ELF-1 (cell line): Measurements from ENCODE around the gene ANO3.
"Not testable (repeated sequence)": the region's sequence is repeated elsewhere in the genome, so short reads cannot be mapped to it uniquely, and the experiment has no call there.

Experiments used
- DNase-seq: peaks from one replicate; pipeline ENCODE4 v3.0.0-alpha.2; 2016; ENCODE audit warnings: low read depth, low spot score

ANO3 gene

GRCh38 chr11:26573896-26574295, 242.0 kb downstream of the ANO3 start:
- no peak for DNase-seq

DNA sequence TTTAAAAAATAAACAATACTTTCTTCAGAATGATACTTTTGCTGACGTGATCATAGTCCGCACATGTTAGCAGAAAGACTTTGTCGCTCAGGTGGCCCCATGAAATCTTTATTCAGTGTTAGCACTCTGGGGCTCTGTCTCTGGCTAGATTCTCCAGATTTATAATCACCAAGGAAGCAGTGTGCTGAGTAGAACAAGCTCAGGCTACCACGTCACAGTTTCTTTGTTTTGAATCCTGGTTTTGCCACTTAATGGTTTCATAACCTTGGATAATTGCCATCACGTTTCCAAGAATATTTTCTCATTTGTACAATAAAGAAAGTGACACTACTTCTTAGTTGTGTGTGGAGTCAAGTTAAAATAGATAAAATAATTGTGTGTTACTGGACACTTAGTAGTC, 244.0 kb downstream of the ANO3 start:
- no peak for DNase-seq

GRCh38 chr11:26578998-26579661, 247.2 kb downstream of the ANO3 start:
- no peak for DNase-seq

DNA sequence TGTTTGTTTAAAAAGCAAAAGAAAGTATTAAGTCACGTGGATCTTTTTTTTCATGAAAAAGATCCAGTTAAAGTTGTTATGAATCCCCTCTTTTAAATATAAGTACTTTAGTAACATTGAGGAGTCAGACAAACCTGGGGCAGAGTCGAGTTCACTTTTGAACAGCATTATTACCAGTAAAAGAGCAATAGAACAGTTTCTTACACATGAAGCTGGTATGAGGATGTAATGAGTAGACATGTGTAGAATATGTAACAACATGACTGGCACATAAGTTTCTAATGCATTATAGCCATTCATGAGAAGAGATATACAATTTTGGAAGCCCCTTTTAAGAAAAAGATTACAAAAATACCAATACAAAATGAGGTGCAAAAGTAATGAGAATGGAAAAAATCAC, 247.8 kb downstream of the ANO3 start:
- no peak for DNase-seq

DNA sequence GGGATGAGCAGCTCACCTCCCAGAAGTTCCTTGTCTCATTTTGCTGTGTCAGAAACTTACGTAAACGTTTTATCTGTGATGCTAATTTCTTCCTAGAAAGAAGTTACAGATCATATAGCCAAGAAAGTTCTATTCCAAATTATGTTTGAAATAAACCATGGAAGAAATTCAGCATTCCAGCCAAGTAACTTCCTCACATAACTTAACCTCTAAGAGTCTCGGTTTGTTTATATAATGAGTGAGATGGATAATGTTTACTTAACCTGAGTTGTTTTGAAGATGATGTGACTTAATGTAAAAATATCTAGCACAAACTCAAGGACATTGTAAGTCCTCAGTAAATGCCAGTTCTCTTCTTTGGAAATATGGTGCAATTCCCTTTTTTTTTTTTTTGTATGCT, 249.0 kb downstream of the ANO3 start:
- no peak for DNase-seq

- no peak for DNase-seq
Measured at GRCh38 chr11:26583550-26583949, 251.6 kb downstream of the ANO3 start.

DNA sequence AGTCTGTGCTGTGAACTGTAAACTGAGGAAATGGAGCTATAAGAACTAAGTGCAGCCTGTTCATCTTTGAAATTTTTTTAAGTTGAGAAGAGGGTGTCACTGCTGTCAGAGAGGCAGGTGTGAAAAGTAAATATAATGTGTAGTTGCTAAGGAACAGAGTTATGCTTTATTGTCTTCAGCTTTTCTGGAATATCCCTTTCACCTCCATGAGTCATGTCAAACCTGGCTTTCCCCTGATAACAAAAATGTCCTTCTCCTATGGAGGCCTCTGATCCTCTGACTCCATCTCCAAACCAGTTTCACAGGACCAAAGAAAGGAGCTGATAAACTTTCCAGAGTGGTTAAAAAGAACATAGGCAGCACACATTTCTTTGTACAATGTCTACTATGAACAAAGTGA, 252.9 kb downstream of the ANO3 start:
- DNase-seq = no peak

DNA sequence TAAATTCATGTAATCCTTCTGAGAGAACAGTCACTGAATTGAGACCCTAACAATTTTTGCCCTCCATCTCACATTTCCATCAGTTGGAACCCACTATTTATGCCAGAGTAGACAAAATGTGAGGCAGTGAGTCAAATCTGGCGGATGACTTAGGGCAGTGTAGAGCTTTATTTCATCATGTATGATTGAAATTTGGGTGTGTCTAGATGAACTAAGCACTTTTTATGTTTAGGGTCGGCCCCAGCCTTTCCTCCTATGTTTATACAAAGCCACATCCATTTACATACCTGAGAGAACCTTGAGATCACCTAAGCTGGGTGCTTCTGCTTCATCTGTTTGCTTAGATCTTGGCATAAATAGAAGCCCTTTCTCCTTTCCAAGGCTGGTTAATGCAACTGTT, 255.1 kb downstream of the ANO3 start:
- DNase-seq = no peak

- DNase-seq = peak; percentile 4
Measured at GRCh38 chr11:26593691-26594090, 261.8 kb downstream of the ANO3 start.

GRCh38 chr11:26595207-26595865, 263.4 kb downstream of the ANO3 start:
- not testable (repeated sequence) for DNase-seq

DNA sequence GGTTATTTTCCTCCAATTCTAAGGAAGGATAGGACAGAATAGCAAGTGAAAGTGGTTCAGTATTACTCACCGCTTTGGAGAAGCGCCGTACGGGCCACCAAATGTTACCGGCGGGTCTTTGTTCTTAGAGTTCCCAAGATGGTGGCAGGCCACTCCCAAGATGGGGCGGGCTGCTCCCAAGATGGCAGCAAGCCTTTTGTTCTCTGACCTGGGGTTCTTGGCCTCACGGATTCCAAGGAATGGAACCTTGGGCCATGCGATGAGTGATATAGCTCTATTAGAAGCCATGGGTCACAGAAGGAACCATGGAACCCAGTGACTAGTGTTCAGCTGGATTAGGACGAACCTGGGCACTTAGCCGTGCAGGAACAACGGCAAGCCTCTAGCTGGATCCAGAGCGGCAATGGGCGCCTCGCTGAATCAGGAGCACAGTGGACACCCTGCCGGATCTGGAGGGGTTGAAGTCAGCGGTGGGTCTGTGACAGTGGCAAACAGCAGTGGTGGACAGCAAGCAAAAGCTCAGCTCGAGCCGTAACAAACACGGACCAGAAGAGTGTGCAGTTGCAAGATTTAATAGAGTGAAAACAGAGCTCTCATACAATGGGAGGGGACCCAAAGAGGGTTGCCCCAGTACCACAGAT, 265.2 kb downstream of the ANO3 start:
- DNase-seq = not testable (repeated sequence)

GRCh38 chr11:26597899-26598298, 266.0 kb downstream of the ANO3 start:
- no peak for DNase-seq

- DNase-seq = no peak
Measured at GRCh38 chr11:26599425-26599824, 267.5 kb downstream of the ANO3 start.

DNA sequence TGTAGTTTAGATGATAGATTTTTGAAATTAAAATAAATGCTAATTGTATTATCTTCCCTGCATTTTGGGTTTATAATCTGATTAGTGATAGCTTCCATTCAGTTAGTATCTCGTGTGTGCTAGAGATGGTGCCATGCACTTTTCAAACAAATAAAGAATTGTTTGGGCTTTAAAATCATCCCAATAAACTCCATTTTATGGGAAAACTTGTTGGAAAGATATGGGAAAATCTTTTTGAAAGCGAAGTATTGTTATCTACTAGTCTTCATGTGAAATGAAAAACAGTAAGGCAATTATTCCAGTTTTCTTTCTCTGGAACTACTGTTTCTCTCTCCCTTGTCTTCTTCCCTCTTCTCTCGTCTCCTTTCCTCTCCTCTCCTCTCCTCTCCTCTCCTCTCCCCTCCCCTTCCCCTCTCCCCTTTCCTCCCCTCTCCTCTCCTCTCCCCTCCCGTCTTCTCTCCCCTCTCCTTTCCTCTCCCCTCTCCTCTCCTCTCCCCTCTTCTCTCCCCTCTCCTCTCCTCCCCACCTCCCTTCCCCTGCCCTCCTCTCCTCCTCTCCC, 268.0 kb downstream of the ANO3 start:
- no peak for DNase-seq

DNA sequence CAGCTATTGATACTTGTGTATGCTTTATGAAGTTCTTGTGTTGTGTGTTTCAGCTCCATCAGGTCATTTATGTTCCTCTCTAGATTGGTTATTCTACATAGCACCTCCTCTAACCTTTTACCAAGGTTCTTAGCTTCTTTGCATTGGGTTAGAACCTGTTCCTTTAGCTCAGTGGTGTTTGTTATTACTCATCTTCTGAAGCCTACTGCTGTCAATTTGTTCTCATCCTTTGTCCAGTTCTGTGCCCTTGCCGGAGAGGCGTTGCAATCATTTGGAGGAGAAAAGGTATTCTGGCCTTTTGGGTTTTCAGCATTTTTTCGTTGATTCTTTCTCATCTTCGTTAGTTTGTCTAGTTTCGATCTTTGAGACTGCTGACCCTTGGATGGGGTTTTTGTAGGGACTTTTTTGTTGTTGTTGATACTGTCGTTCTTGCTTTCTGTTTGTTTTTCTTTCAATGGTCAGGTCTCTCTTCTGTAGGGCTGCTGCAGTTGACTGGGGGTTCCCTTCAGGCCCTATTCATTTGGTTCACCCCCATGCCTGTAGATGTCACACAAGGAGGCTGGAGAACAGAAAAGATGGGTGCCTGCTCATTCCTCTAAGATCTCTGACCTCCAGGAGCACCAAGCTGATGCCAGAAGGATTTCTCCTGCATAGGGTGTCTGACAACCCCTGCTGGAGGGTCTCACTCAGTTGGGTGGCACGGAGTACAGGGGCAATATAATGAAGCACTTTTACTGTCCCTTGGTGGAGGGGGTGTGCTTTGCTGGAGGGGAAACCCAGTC, 276.0 kb downstream of the ANO3 start:
- DNase-seq = no peak

- no peak for DNase-seq
Measured at GRCh38 chr11:26608507-26609146, 276.7 kb downstream of the ANO3 start.

GRCh38 chr11:26613759-26614158, 281.8 kb downstream of the ANO3 start:
- no peak for DNase-seq

- no peak for DNase-seq
Measured at GRCh38 chr11:26618441-26618840, 286.5 kb downstream of the ANO3 start.

GRCh38 chr11:26620282-26621045, 288.5 kb downstream of the ANO3 start:
- DNase-seq = no peak

DNA sequence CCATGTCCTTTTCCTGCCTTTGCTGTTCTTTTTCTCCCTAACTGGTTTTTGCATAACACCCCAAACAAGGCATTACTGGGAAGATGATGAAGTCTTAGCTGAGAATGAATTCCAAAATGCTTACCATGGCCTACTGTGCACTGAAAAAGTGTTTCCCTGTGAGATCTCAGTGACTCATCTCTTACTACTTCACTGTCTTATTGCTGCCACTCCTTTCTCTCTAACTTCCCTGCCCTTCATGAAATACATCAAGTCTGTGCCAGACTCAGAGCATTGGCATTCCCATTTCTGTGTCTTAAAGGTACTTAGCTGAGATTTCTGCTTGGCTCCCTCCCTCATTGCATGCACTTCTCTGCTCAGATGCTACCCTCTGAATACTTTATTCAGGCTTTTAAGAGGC, 289.2 kb downstream of the ANO3 start:
- DNase-seq = no peak

DNA sequence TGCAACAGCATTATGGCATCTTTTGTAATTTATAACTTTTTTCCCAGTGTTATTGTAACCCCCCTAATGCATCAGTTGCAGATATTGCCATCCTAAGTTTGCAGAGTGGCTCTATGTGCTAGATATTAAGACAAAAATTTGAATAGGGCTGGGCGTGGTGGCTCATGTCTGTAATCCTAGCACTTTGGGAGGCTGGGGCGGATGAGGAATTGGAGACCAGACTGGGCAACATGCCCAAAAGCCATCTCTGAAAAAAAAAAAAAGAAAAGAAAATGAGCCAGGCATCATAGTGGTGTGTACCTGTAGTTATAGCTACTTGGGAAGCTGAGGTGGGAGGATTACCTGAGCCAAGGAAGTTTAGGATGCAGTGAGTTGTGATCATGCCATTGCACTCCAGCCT, 290.3 kb downstream of the ANO3 start:
- DNase-seq = no peak
